Inflammatory macrophage treated with lipopolysaccharide for 4 hours (primary cell): ENCODE measurements around the gene ABCA7.

Experiments used
- DNase-seq: peaks from one replicate; pipeline ENCODE4 v3.0.0-alpha.2; 2020

ABCA7 gene

DNA sequence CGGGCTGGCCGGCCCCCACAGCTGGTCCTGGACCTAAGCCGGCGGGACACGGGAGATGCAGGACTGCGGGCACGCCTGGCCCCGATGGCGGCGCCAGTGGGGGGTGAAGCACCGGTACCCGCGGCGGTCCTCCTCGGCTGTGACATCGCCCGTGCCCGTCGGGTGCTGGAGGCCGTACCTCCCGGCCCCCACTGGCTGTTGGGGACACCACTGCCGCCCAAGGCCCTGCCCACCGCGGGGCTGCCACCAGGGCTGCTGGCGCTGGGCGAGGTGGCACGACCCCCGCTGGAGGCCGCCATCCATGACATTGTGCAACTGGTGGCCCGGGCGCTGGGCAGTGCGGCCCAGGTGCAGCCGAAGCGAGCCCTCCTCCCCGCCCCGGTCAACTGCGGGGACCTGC lies 36.6 kb upstream of the ABCA7 start:
- no peak for DNase-seq

- DNase-seq: no peak
Measured at GRCh38 chr19:1004204-1004802, 35.6 kb upstream of the ABCA7 start.

DNA sequence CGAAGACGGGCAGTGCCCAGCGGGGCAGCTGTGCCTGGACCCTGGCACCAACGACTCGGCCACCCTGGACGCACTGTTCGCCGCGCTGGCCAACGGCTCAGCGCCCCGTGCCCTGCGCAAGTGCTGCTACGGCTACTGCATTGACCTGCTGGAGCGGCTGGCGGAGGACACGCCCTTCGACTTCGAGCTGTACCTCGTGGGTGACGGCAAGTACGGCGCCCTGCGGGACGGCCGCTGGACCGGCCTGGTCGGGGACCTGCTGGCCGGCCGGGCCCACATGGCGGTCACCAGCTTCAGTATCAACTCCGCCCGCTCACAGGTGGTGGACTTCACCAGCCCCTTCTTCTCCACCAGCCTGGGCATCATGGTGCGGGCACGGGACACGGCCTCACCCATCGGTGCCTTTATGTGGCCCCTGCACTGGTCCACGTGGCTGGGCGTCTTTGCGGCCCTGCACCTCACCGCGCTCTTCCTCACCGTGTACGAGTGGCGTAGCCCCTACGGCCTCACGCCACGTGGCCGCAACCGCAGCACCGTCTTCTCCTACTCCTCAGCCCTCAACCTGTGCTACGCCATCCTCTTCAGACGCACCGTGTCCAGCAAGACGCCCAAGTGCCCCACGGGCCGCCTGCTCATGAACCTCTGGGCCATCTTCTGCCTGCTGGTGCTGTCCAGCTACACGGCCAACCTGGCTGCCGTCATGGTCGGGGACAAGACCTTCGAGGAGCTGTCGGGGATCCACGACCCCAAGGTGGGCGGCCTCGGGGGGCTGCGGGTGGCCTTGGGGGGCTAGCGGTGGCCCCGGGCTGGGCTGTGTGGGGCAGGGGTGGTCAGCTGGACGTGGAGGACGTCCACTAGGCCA lies 34.9 kb upstream of the ABCA7 start:
- no peak for DNase-seq

DNA sequence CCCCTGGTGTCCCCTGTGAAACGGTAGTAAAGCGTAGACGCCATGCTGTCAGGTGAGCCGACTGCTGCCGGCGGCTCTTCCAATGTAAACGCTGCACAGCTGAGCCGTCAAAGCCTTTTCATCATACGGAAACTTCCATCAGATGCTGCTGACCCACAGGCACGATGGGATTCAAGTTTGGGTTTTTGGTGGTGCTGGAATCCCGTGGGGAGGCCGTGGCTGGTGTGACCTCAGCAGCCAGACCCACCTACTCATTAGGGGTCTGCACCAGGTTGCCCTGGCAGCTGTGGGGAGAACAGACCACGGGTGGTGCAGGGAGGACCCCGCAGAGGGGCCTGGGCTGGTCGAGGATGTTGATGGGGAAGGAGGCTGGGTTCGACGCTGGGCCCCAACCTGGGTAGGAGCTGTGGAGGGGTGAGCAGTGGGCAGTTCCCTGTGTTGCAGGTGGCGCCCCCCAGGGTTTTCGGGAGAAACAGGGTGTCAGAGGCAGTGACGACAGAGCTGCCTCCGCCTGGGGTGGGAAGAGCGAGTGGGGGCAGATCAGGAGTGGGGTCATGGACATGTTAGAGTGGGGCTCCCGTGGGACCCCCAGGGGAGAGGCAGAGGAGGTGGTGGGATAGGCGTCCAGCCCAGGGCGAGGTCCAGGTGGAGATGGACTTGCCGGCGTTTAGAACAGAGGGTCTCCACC lies 33.1 kb upstream of the ABCA7 start:
- no peak for DNase-seq

GRCh38 chr19:1007399-1008251 lies 32.3 kb upstream of the ABCA7 start:
- DNase-seq: no peak

- no peak for DNase-seq
Measured at GRCh38 chr19:1008268-1009040, 31.5 kb upstream of the ABCA7 start.

DNA sequence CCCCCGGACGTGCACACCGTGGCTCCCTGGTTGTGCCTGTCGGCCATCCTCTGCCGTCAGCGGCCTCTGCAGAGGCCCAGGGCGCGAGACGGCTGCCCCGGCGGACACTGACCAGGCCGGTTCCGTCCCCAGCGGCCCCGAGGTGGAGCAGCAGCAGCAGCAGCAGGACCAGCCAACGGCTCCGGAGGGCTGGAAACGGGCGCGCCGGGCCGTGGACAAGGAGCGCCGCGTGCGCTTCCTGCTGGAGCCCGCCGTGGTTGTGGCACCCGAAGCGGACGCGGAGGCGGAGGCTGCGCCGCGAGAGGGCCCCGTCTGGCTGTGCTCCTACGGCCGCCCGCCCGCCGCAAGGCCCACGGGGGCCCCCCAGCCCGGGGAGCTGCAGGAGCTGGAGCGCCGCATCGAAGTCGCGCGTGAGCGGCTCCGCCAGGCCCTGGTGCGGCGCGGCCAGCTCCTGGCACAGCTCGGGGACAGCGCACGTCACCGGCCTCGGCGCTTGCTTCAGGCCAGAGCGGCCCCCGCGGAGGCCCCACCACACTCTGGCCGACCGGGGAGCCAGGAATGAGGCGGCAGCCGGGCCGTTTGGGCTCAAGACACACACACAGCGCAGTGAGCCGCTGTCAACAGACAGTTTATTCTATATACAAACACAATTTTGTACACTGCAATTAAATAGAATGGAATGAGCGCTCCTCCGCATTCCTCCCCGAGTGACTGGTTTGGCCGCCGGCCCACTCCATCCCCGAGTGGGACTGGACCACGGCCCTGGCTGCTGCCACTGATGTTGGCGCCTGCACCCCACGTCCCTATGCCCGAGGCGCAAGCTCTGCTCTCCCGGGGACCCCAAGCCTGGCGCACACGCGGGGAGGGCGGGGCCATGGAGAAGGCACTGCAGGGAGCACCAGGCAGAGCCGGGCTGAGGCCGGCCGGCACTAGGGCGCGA lies 30.6 kb upstream of the ABCA7 start:
- no peak for DNase-seq

- no peak for DNase-seq
Measured at GRCh38 chr19:1009981-1010538, 29.8 kb upstream of the ABCA7 start.

DNA sequence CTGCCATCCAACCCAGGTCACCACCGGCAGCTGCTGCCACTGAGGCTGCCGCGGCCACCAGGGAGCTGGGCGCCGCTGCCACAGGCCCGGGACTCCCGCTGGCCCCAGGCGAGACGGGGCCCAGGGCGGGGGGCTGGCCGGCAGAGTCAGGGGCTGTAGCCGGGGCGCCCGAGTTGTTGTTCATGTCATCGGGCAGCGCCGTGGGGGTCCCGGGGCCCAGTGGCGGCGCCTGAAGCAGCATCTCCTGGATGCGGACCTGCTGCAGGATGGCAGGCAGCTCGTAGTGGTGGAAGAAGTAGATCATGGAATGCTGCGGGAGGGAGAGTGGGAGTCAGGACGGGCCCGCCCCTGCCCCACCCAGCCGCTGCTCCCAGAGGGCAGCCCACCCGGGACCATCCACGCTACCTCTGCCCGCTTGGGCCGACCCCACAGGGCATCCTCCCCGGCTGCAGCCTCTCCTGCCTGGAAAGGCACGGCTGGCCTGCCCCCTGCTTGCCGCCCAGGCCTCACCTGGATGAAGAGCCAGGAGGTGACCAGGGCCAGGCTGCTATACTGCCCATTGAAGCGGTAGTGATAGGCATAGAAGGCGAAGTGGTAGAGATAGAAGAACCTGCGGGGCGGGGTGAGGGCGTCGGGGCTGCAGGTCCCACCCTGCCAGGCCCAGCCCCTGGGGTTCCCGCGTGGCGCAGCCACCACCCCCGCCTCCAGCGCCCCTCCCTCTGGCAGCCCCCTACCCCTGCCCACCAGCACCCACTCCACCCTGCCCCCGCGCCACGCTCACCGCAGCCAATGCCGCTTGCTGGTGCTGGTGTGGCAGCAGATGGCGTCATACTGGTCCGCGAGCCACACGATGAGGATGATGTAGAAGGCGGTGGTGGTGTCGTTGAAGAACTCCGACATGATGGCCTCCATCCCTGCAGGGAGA lies 29.1 kb upstream of the ABCA7 start:
- DNase-seq: no peak

DNA sequence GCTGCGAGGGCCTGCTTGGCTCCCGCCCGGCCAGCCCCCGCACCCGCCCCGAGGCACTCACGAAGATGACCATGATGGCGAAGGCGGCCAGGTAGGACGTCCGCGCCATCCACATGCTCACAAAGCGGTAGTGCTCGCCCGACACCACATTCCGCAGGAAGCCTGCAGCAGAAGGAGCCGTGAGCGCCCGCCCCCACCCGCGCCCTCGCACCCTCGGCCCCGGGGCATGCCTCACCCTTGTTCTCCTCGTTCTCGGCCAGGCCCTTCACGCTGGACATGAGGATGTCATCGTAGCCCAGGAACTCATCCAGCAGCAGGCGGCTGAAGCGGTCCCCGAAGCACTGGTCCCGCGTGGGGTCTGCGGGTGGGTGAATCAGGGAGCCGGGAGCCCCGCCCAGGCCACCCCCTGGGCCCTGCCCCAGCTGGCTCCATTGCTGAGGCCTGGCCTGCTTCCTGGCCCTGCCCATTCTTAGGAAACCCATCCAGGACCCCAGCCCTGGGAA lies 28.0 kb upstream of the ABCA7 start:
- DNase-seq: no peak

- DNase-seq: no peak
Measured at GRCh38 chr19:1012334-1012733, 27.6 kb upstream of the ABCA7 start.

GRCh38 chr19:1013218-1013617 lies 26.7 kb upstream of the ABCA7 start:
- DNase-seq: no peak

DNA sequence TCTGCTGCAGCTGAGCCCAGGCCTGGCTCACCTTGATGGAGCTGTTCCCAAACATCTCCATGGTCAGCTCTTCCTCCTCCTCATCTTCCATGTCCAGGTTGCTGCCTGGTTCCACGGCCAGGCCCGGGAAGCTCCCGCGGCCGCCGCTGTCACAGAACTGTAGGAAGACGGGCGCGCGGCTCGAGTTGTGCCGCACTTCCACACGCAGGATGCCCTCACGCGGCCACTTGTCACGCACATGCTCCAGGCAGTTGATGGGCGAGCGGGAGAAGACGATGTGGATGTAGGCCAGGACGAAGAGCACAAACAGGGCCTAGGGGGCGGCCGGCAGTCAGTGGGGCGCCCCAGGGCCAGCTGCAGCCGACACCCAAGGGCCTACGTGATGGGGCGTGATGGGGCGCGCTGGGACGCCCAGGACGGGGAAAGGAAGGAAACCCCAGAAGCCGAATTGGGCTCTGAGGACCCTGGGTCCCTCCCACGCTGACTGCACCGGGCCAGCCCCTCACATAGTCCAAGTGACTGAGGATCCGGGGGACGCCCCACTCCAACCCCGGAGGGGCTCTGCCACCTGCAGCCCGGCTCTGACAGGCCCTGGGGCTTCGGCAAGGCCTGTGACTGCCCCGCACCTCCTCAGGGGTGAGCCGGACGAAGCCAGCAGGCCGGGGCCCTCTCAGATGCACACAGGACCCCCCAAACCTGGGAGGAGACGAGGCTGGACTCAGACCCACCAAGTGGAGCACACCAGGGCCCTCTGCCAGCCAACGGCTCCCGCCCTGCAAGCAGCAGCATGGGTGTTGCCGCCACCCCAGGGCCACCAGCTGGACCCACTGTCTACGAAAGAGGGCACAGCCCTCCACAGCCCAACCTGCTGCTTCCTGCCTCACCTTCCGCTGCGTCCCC lies 25.5 kb upstream of the ABCA7 start:
- DNase-seq: no peak

DNA sequence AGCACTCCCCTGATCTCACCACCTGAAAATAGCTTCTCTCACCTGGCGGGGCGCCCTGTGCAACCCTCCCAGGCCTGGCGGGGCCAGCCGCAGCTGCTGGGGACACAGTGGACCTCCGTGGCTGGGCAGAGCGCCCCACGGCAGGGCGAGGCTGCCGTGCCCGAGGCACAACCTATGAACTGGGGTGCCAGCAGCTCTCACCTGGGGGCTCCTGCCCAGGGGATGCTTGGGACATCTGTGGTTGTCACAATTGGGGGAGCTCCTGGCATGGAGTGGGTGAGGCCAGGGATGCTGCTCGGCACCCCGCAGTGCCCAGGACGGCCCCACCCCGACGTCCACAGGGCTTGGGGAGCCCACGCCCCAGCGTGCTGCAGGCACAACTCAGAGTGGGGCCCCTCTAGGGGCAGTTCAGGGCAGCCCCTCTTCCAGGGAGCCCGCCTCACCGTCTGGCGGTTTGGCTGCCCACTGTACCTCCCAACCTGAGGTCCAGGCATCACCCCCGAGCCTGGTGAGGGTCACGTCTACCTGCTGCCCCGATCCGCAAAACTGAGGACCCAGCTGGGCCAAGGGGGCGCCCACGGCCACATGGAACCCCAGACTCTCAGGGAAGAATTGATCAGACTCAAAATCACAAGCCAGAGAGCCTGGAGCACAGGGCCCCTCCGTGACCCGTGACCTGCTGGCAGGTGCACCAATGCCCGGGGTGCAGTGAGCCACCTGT lies 24.7 kb upstream of the ABCA7 start:
- no peak for DNase-seq

DNA sequence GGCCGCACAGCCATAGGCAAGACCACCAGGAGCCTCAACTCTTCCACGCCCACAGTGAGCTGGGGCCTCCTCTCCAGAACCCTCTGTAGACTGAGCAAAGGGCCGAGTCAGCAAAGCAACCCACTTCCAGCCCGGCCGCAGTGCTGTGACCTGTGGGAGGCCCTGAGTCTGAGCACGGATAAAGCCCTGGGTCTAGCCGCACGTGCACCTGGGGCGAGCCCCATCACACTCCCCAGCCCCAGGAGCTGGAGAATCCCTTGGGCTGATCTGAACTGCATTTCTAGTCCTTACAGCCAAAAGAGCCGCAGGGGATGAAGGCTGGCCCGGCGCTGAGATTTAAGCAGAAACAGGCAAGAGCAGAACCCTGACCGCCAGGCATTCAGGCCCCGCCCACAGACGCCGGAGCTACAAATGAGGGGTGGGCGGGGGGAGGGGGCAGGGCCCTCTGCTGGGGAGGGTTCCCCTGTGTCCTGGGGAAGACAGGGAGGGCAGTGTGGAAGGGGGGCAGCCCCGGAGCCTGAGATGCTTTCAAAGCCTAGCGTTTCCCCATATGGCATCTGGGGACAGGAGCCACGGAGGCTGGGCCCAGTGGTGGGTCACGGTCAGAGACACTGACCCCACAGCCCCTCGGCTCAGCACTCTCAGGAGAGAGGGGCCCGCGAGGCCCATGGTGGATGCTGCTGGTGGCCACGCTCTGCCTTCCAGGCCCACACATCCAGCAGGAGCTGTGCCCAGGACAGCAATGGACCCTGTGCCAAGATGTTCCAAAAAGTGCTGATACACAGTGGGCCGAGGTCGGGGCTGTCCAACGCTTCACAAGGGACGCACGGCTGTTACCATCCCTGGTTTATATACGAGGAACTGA lies 23.9 kb upstream of the ABCA7 start:
- no peak for DNase-seq

DNA sequence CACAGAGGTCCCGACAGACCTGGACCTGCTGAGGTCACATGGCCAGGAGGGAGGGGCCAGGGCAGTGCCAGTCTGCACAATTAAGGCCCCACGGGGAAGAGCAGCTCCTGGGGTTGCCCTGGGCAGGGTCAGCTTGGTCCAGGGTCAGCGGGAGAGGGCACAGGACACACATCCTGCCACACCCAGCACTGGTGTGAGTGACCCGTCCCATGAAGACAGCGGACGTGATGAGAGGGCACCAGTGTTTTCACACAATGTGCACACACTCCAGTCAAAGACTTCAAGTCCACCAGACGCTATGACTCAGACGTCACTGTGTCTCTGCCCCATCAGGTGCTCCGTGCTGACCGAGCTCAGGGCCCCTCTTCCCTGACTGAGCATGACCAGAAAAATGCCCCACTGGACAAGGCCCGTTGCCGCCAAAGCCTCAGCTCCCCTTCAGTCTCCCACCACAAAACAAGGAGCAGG lies 23.2 kb upstream of the ABCA7 start:
- DNase-seq: no peak
